Thyroid gland (tissue), 4 donors: Measurements from ENCODE around the gene JUN.
A peak's percentile ranks its signal among the peaks of the same experiment; 100 is the strongest.

Experiments
- POLR2A ChIP-seq, 2 donors: fragments of 450-650 bp; IDR thresholded peaks; one replicate each; pipeline ENCODE4 v1.6.1; 2017; ENCODE audit warnings: antibody characterized with exemption in 2 of 2, mild to moderate bottlenecking in 2 of 2, moderate library complexity in 1 of 2
- TF ChIP-seq, protein P1 (sequence below), 6 experiments: fragments of 200-600 bp in 3 of 6; fragments of 450-650 bp in 3 of 6; sonication (generic) in 3 of 6; IDR thresholded peaks; one replicate each; pipeline ENCODE4 v1.5.1; 2016 to 2019; ENCODE audit warnings: antibody characterized with exemption in 6 of 6, mild to moderate bottlenecking in 2 of 6, inconsistent platforms in 1 of 6, moderate library complexity in 1 of 6

DNA sequence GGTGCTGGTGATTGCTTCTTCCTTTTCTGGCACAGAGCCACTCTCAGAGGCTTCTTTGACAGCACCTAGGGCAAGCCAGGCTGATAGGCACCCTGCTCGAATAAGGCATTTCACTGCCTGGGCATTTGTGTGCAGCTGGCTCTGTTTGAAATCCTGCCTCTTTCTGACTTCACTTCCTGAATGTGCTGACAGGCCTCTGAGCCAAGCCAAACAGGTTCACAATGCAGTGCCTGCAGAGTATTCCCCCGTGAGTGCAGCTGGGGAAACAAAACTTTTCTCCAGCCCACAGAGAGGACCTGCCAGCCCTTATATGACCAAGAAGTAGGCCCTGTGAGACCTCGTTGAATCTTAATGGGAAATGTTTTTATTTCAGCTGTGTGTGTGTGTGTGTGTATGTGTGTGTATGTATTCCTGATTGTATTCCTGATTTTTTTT lies 10.4 kb downstream of the JUN start:
- TF ChIP-seq, protein P1, sequence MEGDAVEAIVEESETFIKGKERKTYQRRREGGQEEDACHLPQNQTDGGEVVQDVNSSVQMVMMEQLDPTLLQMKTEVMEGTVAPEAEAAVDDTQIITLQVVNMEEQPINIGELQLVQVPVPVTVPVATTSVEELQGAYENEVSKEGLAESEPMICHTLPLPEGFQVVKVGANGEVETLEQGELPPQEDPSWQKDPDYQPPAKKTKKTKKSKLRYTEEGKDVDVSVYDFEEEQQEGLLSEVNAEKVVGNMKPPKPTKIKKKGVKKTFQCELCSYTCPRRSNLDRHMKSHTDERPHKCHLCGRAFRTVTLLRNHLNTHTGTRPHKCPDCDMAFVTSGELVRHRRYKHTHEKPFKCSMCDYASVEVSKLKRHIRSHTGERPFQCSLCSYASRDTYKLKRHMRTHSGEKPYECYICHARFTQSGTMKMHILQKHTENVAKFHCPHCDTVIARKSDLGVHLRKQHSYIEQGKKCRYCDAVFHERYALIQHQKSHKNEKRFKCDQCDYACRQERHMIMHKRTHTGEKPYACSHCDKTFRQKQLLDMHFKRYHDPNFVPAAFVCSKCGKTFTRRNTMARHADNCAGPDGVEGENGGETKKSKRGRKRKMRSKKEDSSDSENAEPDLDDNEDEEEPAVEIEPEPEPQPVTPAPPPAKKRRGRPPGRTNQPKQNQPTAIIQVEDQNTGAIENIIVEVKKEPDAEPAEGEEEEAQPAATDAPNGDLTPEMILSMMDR (IDR thresholded peaks at IDR 0.05), result no peak
- TF ChIP-seq POLR2A (IDR thresholded peaks at IDR 0.05), result peak in 1 of 2 donors; percentile 73
